Measurements from ENCODE around the gene ELOVL3. TPM values are rescaled to one million over a fixed set of nuclear protein-coding genes. Genes with fewer than 3 reads are reported as not detected.

Gene ELOVL3
- total and polyA plus RNA-seq, 2 donors (not counting 3 experiments of a cell fraction or from before 2014, with no cell fraction given): not detected

DNA sequence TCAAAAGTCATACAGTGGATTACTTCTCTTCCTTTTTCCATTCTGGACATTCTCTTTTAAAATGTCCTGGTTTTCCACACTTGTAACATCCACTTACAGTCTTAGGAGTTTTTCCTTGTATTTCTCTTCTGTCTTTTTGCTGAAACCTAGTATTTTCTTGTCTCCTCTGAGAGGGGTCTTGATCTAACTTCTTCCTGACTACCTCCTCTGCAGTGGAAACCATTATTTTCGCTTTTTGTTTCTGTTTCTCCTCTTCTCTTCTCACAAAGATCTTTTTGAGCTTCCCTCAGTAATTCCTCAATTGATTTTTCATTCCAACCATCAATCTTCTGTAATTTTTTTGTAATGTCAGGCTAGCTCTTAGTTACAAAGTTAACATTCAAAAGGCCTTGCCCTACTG is 23.7 kb upstream of the ELOVL3 start:
- no peak overlapping the region for H3K27ac ChIP-seq (ENCODE audit: insufficient read depth, low read depth, low read length)
- POLR2A ChIA-PET: no interaction called here
- H3K36me3 ChIP-seq (ENCODE audit: control insufficient read depth in 2 of 2, extremely low read depth in 1 of 2, insufficient read depth in 2 of 2, low read length in 2 of 2): no peaks in the 10 kb centered on the region
- TF ChIP-seq MYC (IDR thresholded peaks at IDR 0.05; ENCODE audit: low read depth, low read length) (no peak), JUN (IDR thresholded peaks at IDR 0.05; ENCODE audit: borderline replicate concordance, insufficient read depth, insufficient read length, low read depth) (no peak), GATA2 (IDR thresholded peaks at IDR 0.05; ENCODE audit: insufficient read depth, insufficient read length, low read depth, low read length) (no peak), EZH2 (IDR thresholded peaks at IDR 0.05; ENCODE audit: borderline replicate concordance, low read depth, low read length, severe bottlenecking) (no peak), POLR2AphosphoS5 (IDR thresholded peaks at IDR 0.05; ENCODE audit: insufficient read depth, low read depth, low read length) (no peak), FOS (IDR thresholded peaks at IDR 0.05; ENCODE audit: borderline replicate concordance, insufficient read depth, low read length) (no peak), POLR2A (IDR thresholded peaks at IDR 0.05; ENCODE audit: low read depth, low read length) (no peak)
- TF ChIP-seq, protein P1, sequence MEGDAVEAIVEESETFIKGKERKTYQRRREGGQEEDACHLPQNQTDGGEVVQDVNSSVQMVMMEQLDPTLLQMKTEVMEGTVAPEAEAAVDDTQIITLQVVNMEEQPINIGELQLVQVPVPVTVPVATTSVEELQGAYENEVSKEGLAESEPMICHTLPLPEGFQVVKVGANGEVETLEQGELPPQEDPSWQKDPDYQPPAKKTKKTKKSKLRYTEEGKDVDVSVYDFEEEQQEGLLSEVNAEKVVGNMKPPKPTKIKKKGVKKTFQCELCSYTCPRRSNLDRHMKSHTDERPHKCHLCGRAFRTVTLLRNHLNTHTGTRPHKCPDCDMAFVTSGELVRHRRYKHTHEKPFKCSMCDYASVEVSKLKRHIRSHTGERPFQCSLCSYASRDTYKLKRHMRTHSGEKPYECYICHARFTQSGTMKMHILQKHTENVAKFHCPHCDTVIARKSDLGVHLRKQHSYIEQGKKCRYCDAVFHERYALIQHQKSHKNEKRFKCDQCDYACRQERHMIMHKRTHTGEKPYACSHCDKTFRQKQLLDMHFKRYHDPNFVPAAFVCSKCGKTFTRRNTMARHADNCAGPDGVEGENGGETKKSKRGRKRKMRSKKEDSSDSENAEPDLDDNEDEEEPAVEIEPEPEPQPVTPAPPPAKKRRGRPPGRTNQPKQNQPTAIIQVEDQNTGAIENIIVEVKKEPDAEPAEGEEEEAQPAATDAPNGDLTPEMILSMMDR (IDR thresholded peaks at IDR 0.05; ENCODE audit: extremely low read depth in 1 of 2, insufficient read depth in 1 of 2, low read depth in 1 of 2, low read length in 2 of 2): no peak
- TF ChIP-seq, protein P2, sequence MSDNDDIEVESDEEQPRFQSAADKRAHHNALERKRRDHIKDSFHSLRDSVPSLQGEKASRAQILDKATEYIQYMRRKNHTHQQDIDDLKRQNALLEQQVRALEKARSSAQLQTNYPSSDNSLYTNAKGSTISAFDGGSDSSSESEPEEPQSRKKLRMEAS (IDR thresholded peaks at IDR 0.05; ENCODE audit: insufficient read depth, insufficient read length): no peak
- no peaks in the 10 kb centered on the region for H3K79me2 ChIP-seq (ENCODE audit: control insufficient read depth, insufficient read depth, low read length)
- dilution Hi-C loops (cut with MboI; ENCODE audit: extremely low pct_ligation_motif_present, low sequenced_read_pairs) (no loop called here), intact Hi-C loops (cut with micrococcal nuclease) (no loop called here)
- DNase-seq (ENCODE audit: low read depth, low spot score) (no peak), FAIRE-seq (no peak)
- no peaks in the 10 kb centered on the region for H3K4me1 ChIP-seq (ENCODE audit: control insufficient read depth, extremely low read depth, insufficient read depth, low read length)
- H4K20me1 ChIP-seq (replicated peaks; ENCODE audit: control insufficient read depth, extremely low read depth, insufficient read depth, low read length): no peaks in the 10 kb centered on the region
- no peak overlapping the region for H3K4me2 ChIP-seq (ENCODE audit: insufficient read depth, low read length)
- H3K9me3 ChIP-seq (replicated peaks; ENCODE audit: control insufficient read depth, insufficient read depth, low read length): no peaks in the 10 kb centered on the region
- H2AFZ ChIP-seq (ENCODE audit: low read depth, low read length): no peak overlapping the region
- BruUV-seq (replicated peaks): no TSS peak
- H3K9me1 ChIP-seq (replicated peaks; ENCODE audit: control insufficient read depth, extremely low read depth, insufficient read depth, low read length): no peaks in the 10 kb centered on the region
- H3K4me3 ChIP-seq (replicated peaks in 1 of 3; ENCODE audit: insufficient read depth in 1 of 3, low read depth in 1 of 3, low read length in 3 of 3): no peak overlapping the region
- CTCF ChIA-PET: no interaction called here
- peaks cover 23 to 27% of the 10 kb centered on the region in 2 experiments for H3K27me3 ChIP-seq (ENCODE audit: control insufficient read depth in 2 of 2, insufficient read depth in 2 of 2, low read length in 2 of 2)
- no peak overlapping the region for H3K9ac ChIP-seq (replicated peaks; ENCODE audit: extremely low read depth, insufficient read depth, low read length)
